DND-41 (cell line): ENCODE results near the gene JAK1.
A peak's percentile ranks its signal among the peaks of the same experiment; 100 is the strongest.

Source experiments
- ATAC-seq: fragments of 200-7000 bp; cut with Tn5 transposase; 3 replicates; pipeline ENCODE4 v1.9.1; 2021; ENCODE audit warnings: low read depth; ENCODE audit not compliant: insufficient read depth
- DNase-seq: peaks from one replicate; pipeline ENCODE4 v3.0.0-alpha.2; 2020
- H2AFZ ChIP-seq: 2 replicates; pipeline ENCODE4 v1.6.0; 2012; ENCODE audit warnings: low read depth, low read length
- H3K27ac ChIP-seq: 2 replicates; pipeline ENCODE4 v1.5.1; 2012; ENCODE audit warnings: low read length, inconsistent platforms
- H3K27me3 ChIP-seq: fragments of 200-600 bp; sonication (generic); 2 replicates; pipeline ENCODE4 v1.6.0; 2012; ENCODE audit warnings: low read length, mild to moderate bottlenecking, inconsistent platforms; ENCODE audit not compliant: insufficient read depth, poor library complexity
- H3K36me3 ChIP-seq: 2 replicates; pipeline ENCODE4 v1.5.1; 2012; ENCODE audit warnings: low read length, inconsistent platforms; ENCODE audit not compliant: insufficient read depth
- H3K4me1 ChIP-seq: 2 replicates; pipeline ENCODE4 v1.5.1; 2012; ENCODE audit warnings: mild to moderate bottlenecking, low read length; ENCODE audit not compliant: insufficient read depth
- H3K4me2 ChIP-seq: 2 replicates; pipeline ENCODE4 v1.6.0; 2012; ENCODE audit warnings: mild to moderate bottlenecking, moderate library complexity, low read length, inconsistent platforms; ENCODE audit not compliant: insufficient read depth
- H3K4me3 ChIP-seq, 2 experiments: fragments of 200-600 bp in 1 of 2; shearing (Covaris generic) in 1 of 2; 2 replicates each; pipeline ENCODE4 v1.5.1; 2012 to 2016; ENCODE audit warnings: inconsistent platforms in 2 of 2, low read length in 2 of 2, mild to moderate bottlenecking in 2 of 2, low read depth in 1 of 2, moderate library complexity in 1 of 2
- H3K79me2 ChIP-seq: 2 replicates; pipeline ENCODE4 v1.6.0; 2012; ENCODE audit warnings: low read length, inconsistent platforms; ENCODE audit not compliant: insufficient read depth
- H3K9ac ChIP-seq: 2 replicates; pipeline ENCODE4 v1.6.0; 2012; ENCODE audit warnings: low read depth, mild to moderate bottlenecking, inconsistent platforms, low read length, moderate library complexity
- H3K9me3 ChIP-seq: 2 replicates; pipeline ENCODE4 v1.5.1; 2012; ENCODE audit warnings: low read length, moderate library complexity, mild to moderate bottlenecking, inconsistent platforms; ENCODE audit not compliant: insufficient read depth, severe bottlenecking
- H4K20me1 ChIP-seq: 2 replicates; pipeline ENCODE4 v1.6.0; 2012; ENCODE audit warnings: low read length; ENCODE audit not compliant: insufficient read depth
- EZH2 ChIP-seq: IDR thresholded peaks from 3 replicates; pipeline ENCODE4 v1.6.1; 2012; ENCODE audit warnings: borderline replicate concordance, low read depth, mild to moderate bottlenecking, moderate library complexity, low read length, inconsistent platforms; ENCODE audit not compliant: severe bottlenecking
- TF ChIP-seq, protein P1 (sequence below): IDR thresholded peaks from 2 replicates; pipeline ENCODE4 v1.5.1; 2012; ENCODE audit warnings: borderline replicate concordance, low read length, moderate library complexity, mild to moderate bottlenecking; ENCODE audit not compliant: poor library complexity, severe bottlenecking; ENCODE audit errors: extremely low read depth

The JAK1 gene

DNA sequence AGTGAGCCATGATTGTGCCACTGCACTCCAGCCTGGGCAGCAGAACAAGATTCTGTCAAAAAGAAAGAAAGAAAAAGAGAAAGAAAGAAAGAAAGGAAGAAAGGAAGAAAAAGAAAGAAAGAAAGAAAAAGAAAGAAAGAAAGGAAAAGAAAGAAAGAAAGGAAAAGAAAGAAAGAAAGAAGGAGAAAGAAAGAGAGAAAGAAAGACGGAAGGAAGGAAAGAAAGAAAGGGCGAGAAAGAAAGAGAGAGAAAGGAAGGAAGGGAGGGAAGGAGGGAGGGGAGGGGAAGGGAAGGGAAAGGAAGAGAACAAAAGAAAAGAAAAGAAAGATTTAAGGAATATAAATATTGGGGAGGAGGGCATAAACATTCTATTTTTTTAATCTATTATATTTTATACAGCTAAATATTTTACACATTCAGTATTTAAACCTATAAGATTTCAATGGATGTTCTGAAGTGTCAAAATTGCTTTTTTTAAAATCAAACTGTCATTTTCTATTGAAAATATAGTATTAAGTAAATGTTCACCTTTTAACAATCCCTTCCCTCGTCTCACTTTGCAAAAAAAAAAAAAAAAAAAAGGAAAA, 6.8 kb upstream of the JAK1 start:
- no peak for DNase-seq
- H3K27me3 ChIP-seq: no peaks in the 10 kb centered on the region
- H3K79me2 ChIP-seq: no peaks in the 10 kb centered on the region
- no peak overlapping the region for H3K9ac ChIP-seq
- no peaks in the 10 kb centered on the region for H4K20me1 ChIP-seq
- TF ChIP-seq, protein P1, sequence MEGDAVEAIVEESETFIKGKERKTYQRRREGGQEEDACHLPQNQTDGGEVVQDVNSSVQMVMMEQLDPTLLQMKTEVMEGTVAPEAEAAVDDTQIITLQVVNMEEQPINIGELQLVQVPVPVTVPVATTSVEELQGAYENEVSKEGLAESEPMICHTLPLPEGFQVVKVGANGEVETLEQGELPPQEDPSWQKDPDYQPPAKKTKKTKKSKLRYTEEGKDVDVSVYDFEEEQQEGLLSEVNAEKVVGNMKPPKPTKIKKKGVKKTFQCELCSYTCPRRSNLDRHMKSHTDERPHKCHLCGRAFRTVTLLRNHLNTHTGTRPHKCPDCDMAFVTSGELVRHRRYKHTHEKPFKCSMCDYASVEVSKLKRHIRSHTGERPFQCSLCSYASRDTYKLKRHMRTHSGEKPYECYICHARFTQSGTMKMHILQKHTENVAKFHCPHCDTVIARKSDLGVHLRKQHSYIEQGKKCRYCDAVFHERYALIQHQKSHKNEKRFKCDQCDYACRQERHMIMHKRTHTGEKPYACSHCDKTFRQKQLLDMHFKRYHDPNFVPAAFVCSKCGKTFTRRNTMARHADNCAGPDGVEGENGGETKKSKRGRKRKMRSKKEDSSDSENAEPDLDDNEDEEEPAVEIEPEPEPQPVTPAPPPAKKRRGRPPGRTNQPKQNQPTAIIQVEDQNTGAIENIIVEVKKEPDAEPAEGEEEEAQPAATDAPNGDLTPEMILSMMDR: no peak
- TF ChIP-seq EZH2: no peak
- H3K4me1 ChIP-seq: no peaks in the 10 kb centered on the region
- H3K27ac ChIP-seq: no peak overlapping the region
- no peak overlapping the region for H3K4me3 ChIP-seq
- no peak for ATAC-seq
- no peaks in the 10 kb centered on the region for H3K36me3 ChIP-seq
- no peaks in the 10 kb centered on the region for H3K9me3 ChIP-seq
- no peak overlapping the region for H3K4me2 ChIP-seq
- H2AFZ ChIP-seq: no peak overlapping the region

DNA sequence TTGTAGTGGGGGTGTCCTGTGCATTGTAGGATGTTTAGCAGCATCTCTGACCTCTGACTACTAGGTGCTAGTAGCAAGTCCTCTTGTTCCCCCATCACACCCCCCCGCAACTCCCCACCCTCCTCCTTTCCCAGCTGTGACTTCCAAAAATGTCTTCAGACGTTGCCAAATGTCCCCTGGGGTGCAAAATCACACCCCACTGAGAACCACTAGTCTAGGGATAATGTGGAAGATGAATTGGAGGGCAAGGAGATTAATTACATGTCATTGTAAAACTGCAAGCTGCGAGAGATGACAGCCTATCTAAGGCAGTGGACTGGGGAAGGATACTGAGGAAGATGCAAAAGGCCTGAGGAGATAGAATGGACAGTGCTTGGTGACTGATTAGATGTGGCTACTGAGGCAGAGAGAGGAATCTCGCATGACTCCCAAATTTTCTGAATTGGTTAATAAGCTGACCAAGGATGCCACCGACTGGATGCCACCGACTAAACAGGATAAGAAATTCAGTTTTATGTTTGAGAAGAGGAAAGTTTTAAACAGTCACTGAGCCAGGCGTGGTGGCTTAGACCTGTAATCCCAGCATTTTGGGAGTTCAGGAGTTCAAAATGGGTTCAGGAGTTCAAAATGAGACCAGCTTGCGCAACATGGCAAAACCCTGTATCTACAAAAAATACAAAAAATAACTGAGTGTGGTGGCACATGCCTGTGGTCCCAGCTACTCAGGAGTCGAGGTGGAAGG, 3.1 kb upstream of the JAK1 start:
- Histone ChIP-seq H3K27me3 (no peaks in the 10 kb centered on the region), H3K9ac (no peak overlapping the region), H4K20me1 (peaks cover 11% of the 10 kb centered on the region), H2AFZ (no peak overlapping the region), H3K27ac (no peak overlapping the region), H3K9me3 (no peaks in the 10 kb centered on the region), H3K79me2 (peaks cover 18% of the 10 kb centered on the region), H3K4me2 (no peak overlapping the region), H3K4me1 (peaks cover 21% of the 10 kb centered on the region), H3K4me3 (no peak overlapping the region), H3K36me3 (no peaks in the 10 kb centered on the region; the same call in 1 of the 2 replicates)
- TF ChIP-seq EZH2: no peak
- TF ChIP-seq, protein P1: no peak
- ATAC-seq (no peak), DNase-seq (no peak)

DNA sequence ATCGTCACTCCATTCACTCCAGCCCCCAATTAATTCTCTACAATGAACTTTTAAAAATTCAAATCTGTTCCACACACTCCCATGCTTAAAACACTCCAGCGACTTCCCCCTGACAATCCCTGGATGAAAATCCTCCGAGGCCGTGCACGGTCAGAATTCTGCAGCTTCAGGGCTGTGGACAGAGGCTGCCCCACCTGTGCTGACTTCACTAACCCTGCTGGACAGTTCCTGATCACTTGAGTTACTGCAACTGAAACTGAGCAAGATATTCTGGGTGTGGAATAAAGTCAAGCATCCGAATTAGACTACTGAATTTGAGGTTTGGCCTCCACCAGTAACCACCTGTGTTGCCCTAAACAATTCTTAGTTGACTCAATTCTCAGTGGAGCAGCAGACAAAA, 1.0 kb upstream of the JAK1 start:
- Histone ChIP-seq H3K9ac (peak overlapping the region; percentile 89), H4K20me1 (peaks cover 29% of the 10 kb centered on the region), H3K27ac (no peak overlapping the region), H3K4me3 (peak overlapping the region in 1 of 2 experiments; percentile 97; a peak in 1 of 4 replicates), H3K36me3 (no peaks in the 10 kb centered on the region; the same call in 1 of the 2 replicates), H3K4me1 (peaks cover 41% of the 10 kb centered on the region), H2AFZ (peak overlapping the region; percentile 93), H3K27me3 (no peaks in the 10 kb centered on the region), H3K9me3 (no peaks in the 10 kb centered on the region), H3K4me2 (peak overlapping the region; percentile 84), H3K79me2 (peaks cover 39% of the 10 kb centered on the region)
- TF ChIP-seq EZH2: no peak
- TF ChIP-seq, protein P1: no peak
- ATAC-seq (no peak), DNase-seq (no peak)
